OCI-LY1 (cell line): ENCODE results near the gene TMEM72.

Experiments used
- H2AFZ ChIP-seq: fragments of 200-600 bp; sonication (generic), shearing (Covaris generic); 2 replicates; pipeline ENCODE4 v1.6.0; 2014; ENCODE audit warnings: antibody characterized with exemption, mild to moderate bottlenecking, low read length
- H3F3A ChIP-seq: fragments of 200-600 bp; sonication (generic), shearing (Covaris generic); 2 replicates; pipeline ENCODE4 v1.6.0; 2014; ENCODE audit warnings: mild to moderate bottlenecking, antibody characterized with exemption, low read length, moderate library complexity; ENCODE audit not compliant: insufficient read depth
- H3K27ac ChIP-seq: fragments of 200-600 bp; sonication (generic); 2 replicates; pipeline ENCODE4 v1.5.1; 2014; ENCODE audit warnings: low read length, mixed run types, mild to moderate bottlenecking, low read depth; ENCODE audit not compliant: poor library complexity, severe bottlenecking
- H3K27me3 ChIP-seq: fragments of 200-600 bp; sonication (generic); 2 replicates; pipeline ENCODE4 v1.6.0; 2014; ENCODE audit warnings: antibody characterized with exemption, mild to moderate bottlenecking, low read length, moderate library complexity; ENCODE audit not compliant: insufficient read depth
- H3K36me3 ChIP-seq: fragments of 200-600 bp; sonication (generic); 2 replicates; pipeline ENCODE4 v1.6.1; 2014; ENCODE audit warnings: mild to moderate bottlenecking, antibody characterized with exemption, low read length, moderate library complexity, mixed read lengths; ENCODE audit not compliant: insufficient read depth
- H3K4me1 ChIP-seq: fragments of 200-600 bp; sonication (generic); 2 replicates; pipeline ENCODE4 v1.5.1; 2014; ENCODE audit warnings: mild to moderate bottlenecking, low read length, moderate library complexity; ENCODE audit not compliant: insufficient read depth, severe bottlenecking
- H3K4me2 ChIP-seq: fragments of 200-600 bp; sonication (generic), shearing (Covaris generic); 2 replicates; pipeline ENCODE4 v1.6.1; 2014; ENCODE audit warnings: low read length
- H3K4me3 ChIP-seq: fragments of 200-600 bp; sonication (generic); 2 replicates; pipeline ENCODE4 v1.5.1; 2014; ENCODE audit warnings: low read length, low read depth, mild to moderate bottlenecking, mixed read lengths; ENCODE audit not compliant: poor library complexity, severe bottlenecking
- H3K79me2 ChIP-seq: fragments of 200-600 bp; shearing (Covaris generic); 2 replicates; pipeline ENCODE4 v1.6.1; 2016; ENCODE audit warnings: mixed run types, low read length, mixed read lengths; ENCODE audit not compliant: insufficient read depth
- H3K9ac ChIP-seq: fragments of 200-600 bp; sonication (generic), shearing (Covaris generic); 2 replicates; pipeline ENCODE4 v1.6.1; 2014; ENCODE audit warnings: mild to moderate bottlenecking, low read length, mixed read lengths
- H3K9me2 ChIP-seq: fragments of 200-600 bp; sonication (generic), shearing (Covaris generic); 2 replicates; pipeline ENCODE4 v1.6.1; 2014; ENCODE audit warnings: low read depth, mild to moderate bottlenecking, low read length, mixed read lengths
- H3K9me3 ChIP-seq: fragments of 200-600 bp; shearing (Covaris generic); 2 replicates; pipeline ENCODE4 v1.6.1; 2014; ENCODE audit warnings: low read length, mixed read lengths
- H4K20me1 ChIP-seq: fragments of 200-600 bp; sonication (generic), shearing (Covaris generic); 2 replicates; pipeline ENCODE4 v1.6.0; 2016; ENCODE audit warnings: mild to moderate bottlenecking, low read length; ENCODE audit not compliant: insufficient read depth
- EZH2 ChIP-seq: fragments of 200-600 bp; sonication (generic), shearing (Covaris generic); IDR thresholded peaks from 2 replicates; pipeline ENCODE4 v1.8.0; 2017; ENCODE audit warnings: borderline replicate concordance, mixed run types, mild to moderate bottlenecking, antibody characterized with exemption, low read length, moderate library complexity, mixed read lengths
- TF ChIP-seq, protein P1 (sequence below): fragments of 200-600 bp; sonication (generic), shearing (Covaris generic); IDR thresholded peaks from 2 replicates; pipeline ENCODE4 v1.5.1; 2017; ENCODE audit warnings: mild to moderate bottlenecking, antibody characterized with exemption, low read length, moderate library complexity, mixed read lengths

The TMEM72 gene

DNA sequence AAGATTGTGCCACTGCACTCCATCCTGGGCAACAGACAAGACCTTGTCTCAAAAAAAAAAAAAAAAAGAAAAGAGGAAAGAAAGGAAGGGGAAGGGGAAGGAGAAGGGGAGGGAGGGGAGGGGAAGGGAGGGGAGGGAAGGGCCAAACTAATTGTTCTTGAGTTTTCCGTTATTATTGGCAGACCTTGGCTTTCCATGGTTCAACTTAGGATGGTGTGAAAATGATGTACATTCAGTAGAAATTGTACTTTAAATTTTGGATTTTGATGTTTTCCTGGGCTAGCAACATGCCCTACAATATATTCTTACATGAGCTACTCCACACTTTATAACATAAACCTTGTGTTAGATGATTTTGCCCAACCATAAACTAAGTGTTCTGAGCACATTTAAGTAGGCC, 1.2 kb upstream of the TMEM72 start:
- H4K20me1 ChIP-seq: no peaks in the 10 kb centered on the region
- no peaks in the 10 kb centered on the region for H3K4me1 ChIP-seq
- no peaks in the 10 kb centered on the region for H3F3A ChIP-seq
- H3K9ac ChIP-seq: no peak overlapping the region
- no peak overlapping the region for H3K4me2 ChIP-seq
- H3K27ac ChIP-seq: no peak overlapping the region
- no peaks in the 10 kb centered on the region for H3K9me3 ChIP-seq
- H3K79me2 ChIP-seq: no peaks in the 10 kb centered on the region
- H3K4me3 ChIP-seq: no peak overlapping the region
- H3K27me3 ChIP-seq: no peaks in the 10 kb centered on the region
- TF ChIP-seq, protein P1, sequence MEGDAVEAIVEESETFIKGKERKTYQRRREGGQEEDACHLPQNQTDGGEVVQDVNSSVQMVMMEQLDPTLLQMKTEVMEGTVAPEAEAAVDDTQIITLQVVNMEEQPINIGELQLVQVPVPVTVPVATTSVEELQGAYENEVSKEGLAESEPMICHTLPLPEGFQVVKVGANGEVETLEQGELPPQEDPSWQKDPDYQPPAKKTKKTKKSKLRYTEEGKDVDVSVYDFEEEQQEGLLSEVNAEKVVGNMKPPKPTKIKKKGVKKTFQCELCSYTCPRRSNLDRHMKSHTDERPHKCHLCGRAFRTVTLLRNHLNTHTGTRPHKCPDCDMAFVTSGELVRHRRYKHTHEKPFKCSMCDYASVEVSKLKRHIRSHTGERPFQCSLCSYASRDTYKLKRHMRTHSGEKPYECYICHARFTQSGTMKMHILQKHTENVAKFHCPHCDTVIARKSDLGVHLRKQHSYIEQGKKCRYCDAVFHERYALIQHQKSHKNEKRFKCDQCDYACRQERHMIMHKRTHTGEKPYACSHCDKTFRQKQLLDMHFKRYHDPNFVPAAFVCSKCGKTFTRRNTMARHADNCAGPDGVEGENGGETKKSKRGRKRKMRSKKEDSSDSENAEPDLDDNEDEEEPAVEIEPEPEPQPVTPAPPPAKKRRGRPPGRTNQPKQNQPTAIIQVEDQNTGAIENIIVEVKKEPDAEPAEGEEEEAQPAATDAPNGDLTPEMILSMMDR: no peak
- TF ChIP-seq EZH2: no peak
- no peak overlapping the region for H2AFZ ChIP-seq
- H3K9me2 ChIP-seq: no peaks in the 10 kb centered on the region
- no peaks in the 10 kb centered on the region for H3K36me3 ChIP-seq

DNA sequence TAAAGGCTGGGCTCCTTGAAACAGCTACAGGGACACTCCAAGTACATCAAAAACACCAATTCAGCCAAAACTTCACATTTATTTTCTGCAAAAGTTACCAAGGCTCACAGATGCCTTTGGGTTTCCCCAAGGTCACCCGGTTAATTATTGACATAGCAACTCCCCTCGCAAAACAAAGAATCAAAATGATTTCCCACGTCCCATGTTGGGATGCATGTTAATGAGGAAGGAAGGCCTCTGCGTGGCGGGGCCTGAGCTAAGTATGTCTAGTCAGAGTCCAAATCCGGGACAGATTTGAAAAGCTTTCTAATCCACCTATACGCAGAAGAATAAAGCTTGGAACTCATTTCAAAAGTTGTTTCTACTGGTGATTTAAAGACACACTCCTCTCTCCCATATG, 535 bp upstream of the TMEM72 start:
- Histone ChIP-seq H3K9me2 (no peaks in the 10 kb centered on the region), H3K27ac (no peak overlapping the region), H3F3A (no peaks in the 10 kb centered on the region), H3K4me1 (no peaks in the 10 kb centered on the region), H3K4me3 (no peak overlapping the region), H3K9ac (no peak overlapping the region), H2AFZ (no peak overlapping the region), H4K20me1 (no peaks in the 10 kb centered on the region), H3K4me2 (no peak overlapping the region), H3K36me3 (no peaks in the 10 kb centered on the region), H3K9me3 (no peaks in the 10 kb centered on the region), H3K79me2 (no peaks in the 10 kb centered on the region), H3K27me3 (no peaks in the 10 kb centered on the region)
- TF ChIP-seq EZH2: no peak
- TF ChIP-seq, protein P1: no peak

DNA sequence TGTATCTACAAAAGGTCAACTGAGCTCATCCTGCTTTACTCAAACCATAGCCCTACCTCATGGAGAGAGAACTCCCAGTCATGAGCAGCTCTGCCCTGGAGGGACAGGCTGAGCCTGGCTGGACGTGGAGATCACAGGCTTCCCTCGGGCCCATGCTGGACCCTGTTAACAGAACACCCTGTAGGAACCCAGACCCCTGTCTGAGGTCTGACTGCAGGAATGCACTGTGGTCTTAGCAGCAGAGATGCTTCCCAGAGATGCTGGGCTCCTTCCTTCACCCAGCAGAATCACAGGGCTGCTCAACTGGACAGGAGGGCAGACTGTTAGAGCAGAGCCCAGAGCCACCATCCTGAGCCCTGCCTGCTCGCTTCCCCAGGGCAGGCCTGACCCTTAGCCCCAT, 814 bp downstream of the TMEM72 start:
- H3K9me2 ChIP-seq: no peaks in the 10 kb centered on the region
- H3K27me3 ChIP-seq: no peaks in the 10 kb centered on the region
- H3K27ac ChIP-seq: no peak overlapping the region
- no peaks in the 10 kb centered on the region for H3K4me1 ChIP-seq
- H3K79me2 ChIP-seq: no peaks in the 10 kb centered on the region
- H3K9ac ChIP-seq: no peak overlapping the region
- no peak overlapping the region for H3K4me3 ChIP-seq
- H3F3A ChIP-seq: no peaks in the 10 kb centered on the region
- H3K4me2 ChIP-seq: no peak overlapping the region
- no peaks in the 10 kb centered on the region for H3K9me3 ChIP-seq
- H3K36me3 ChIP-seq: no peaks in the 10 kb centered on the region
- H2AFZ ChIP-seq: no peak overlapping the region
- no peaks in the 10 kb centered on the region for H4K20me1 ChIP-seq
- TF ChIP-seq, protein P1: no peak
- no peak for TF ChIP-seq EZH2
